H1 (cell line): ENCODE data around the gene MED12L. TPM values are rescaled to one million over a fixed set of nuclear protein-coding genes. Genes with fewer than 3 reads are reported as not detected.

Source experiments
- ATF2 ChIP-seq: IDR thresholded peaks from 2 replicates; pipeline ENCODE4 v1.6.1; 2012; ENCODE audit warnings: low read length, inconsistent platforms
- ATF3 ChIP-seq: IDR thresholded peaks from 2 replicates; pipeline ENCODE4 v1.6.1; 2011; ENCODE audit warnings: low read depth, mild to moderate bottlenecking, low read length; ENCODE audit not compliant: insufficient read depth
- EGR1 ChIP-seq: IDR thresholded peaks from 2 replicates; pipeline ENCODE4 v1.6.1; 2011; ENCODE audit warnings: low read depth, low read length, borderline replicate concordance
- FOSL1 ChIP-seq: IDR thresholded peaks from 2 replicates; pipeline ENCODE4 v1.6.1; 2011; ENCODE audit warnings: mild to moderate bottlenecking, low read depth, low read length, moderate library complexity; ENCODE audit not compliant: insufficient read depth
- HDAC6 ChIP-seq: IDR thresholded peaks from one replicate; pipeline ENCODE4 v1.7.1; 2012; ENCODE audit warnings: low read depth, mild to moderate bottlenecking, inconsistent platforms, low read length, moderate library complexity
- MAFK ChIP-seq: IDR thresholded peaks from 2 replicates; pipeline ENCODE4 v1.6.1; 2012; ENCODE audit warnings: low read depth, mild to moderate bottlenecking, improper control_type of control experiment, low read length
- POU5F1 ChIP-seq: IDR thresholded peaks from 2 replicates; pipeline ENCODE4 v1.6.1; 2011; ENCODE audit warnings: low read depth, mild to moderate bottlenecking, low read length, moderate library complexity
- SIX5 ChIP-seq: IDR thresholded peaks from 2 replicates; pipeline ENCODE4 v1.6.1; 2011; ENCODE audit warnings: mild to moderate bottlenecking, low read depth, low read length
- YY1 ChIP-seq: IDR thresholded peaks from 2 replicates; pipeline ENCODE4 v1.6.1; 2011; ENCODE audit warnings: low read depth, mild to moderate bottlenecking, low read length
- polyA plus RNA-seq, 7 experiments: library from polyadenylated mRNA; depleted of rRNA in 3 of 7; stranded (reverse) in 5 of 7; unstranded in 2 of 7; fragments of >200 nt in 5 of 7; fragments of 200-250 nt in 2 of 7; gene quantifications; 1 replicate in 5 of 7; 2 replicates in 1 of 7; 4 replicates in 1 of 7; pipeline versions ENCODE4 v1.2.1 to v1.2.3, GENCODE V29; 2011 to 2013; ENCODE audit warnings: missing spikeins in 2 of 7, mixed read lengths in 2 of 7
- total RNA-seq: library from RNA; stranded (reverse); fragmentation: NEBNext Ultra II Directional; extraction: Animal tissue kit (Norgen Biotek cat#: 25700); gene quantifications from 2 replicates; pipeline ENCODE4 v1.2.1, GENCODE V29; 2021

Gene MED12L
- total and polyA plus RNA-seq, 2 of the 8 experiments (the other 6 are each of a cell fraction or from before 2014, with no cell fraction given): 3.6 to 26.2 TPM

- TF ChIP-seq ATF3 (no peak), HDAC6 (no peak), SIX5 (no peak), EGR1 (no peak), MAFK (no peak), POU5F1 (no peak), YY1 (no peak), FOSL1 (no peak), ATF2 (no peak)
These were observed 271.5 kb downstream of the MED12L start (continued) for GRCh38 chr3:151356794-151357462.
